CD4-positive, alpha-beta T cell treated with Interleukin-4 for 1 hour (primary cell): ENCODE results near the gene CYB561.

Experiments used
- DNase-seq, 2 donors: peaks; one replicate each; pipeline ENCODE4 v3.0.0-alpha.2; 2020 to 2022

The CYB561 gene

GRCh38 chr17:63447471-63448009, 1.4 kb upstream of the CYB561 start:
- no peak for DNase-seq

DNA sequence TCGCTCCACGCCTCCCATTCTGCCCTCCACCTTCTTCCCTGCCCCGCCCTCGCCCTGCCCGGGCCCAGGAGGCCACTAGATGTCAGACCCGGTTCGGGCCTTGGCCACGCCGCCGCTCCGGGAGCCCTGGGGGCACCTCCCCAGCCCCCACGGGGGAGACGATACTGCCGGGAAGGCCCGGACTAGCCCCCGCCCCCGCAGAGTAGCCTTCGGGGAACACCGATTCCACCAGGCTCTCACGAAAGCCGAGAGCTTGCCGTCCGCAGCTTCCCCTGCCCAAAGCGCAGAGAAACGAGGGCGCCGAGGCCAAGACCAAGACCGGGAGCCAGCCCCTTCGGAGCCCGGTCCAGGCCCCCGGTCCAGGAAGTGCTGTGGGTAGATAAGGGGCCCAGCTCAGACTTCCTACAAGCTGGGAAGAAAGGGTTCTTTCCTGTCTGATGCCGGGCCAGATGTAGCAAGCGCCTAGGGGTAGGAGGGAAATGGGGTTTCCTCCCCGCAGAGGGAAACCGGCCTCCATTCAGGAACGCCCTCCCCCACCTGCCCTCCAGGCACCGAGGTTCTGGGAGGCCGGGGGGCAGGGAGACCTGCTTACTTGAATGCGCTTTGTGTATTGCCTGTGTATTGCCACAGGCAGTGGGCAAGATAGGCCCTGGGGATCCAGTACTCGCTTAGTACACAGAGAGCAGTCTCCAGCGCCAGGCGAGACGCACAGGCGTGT, 806 bp upstream of the CYB561 start:
- DNase-seq, result peak; percentile 31 to 56

- DNase-seq, result peak; percentile 80 to 85
Measured at GRCh38 chr17:63445571-63445953, 544 bp downstream of the CYB561 start.

DNA sequence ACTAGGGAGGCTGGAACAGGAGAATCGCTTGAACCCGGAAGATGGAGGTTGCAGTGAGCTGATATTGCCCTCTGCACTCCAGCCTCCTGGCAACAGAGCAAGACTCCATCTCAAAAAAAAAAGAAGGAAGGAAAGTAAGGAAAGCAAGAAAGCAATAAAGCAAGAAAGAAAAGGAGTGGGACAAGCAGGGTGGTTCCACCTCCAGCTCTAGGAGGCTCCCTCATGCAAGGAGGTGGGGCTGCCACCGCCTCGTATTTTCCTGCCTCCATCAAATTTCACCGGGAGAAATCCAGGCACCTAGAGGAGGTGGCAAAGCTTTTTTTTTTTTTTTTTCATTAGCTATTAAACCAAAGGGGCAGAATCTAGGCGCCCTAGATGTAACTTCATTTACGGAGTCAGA, 1.0 kb downstream of the CYB561 start:
- no peak for DNase-seq

DNA sequence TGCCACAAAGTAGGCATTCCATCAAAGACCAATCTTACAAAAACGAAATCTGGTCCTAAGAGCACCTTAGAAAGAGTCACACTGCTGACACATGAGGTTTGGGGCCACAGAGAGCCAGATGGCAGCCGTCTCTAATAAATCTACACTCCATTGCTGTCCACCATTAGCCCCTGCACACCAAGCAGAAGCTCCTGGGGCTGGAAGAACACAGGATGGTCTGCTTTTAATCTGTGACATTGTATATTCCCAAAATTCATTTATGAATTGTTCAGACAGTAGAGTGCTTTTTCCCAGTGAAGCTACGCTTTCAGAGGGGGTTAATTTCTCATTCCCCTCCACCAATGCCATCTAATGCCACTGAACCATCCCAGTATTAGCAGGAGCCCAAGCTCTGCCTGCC, 1.6 kb downstream of the CYB561 start:
- DNase-seq, result no peak

DNA sequence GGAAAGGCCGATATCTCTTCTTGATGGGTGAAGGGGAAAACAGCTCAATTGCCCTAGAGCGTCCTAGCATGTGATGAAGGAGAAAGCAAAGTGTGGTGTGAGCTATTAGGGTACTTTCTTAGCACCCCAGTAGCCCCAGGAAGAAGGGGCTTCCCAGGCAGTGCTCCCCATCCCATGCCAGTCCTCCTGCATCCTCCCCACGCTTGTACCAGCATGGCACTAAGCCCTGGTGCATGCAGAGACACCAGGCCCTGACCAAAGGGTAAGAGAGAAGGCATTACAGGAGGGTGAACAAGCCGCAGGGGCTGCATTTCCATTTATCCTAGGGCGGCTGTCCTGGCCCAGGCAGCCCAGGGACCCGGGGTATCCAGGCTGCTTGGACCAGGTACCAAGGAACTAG, 3.1 kb downstream of the CYB561 start:
- DNase-seq, result no peak

- DNase-seq, result no peak
Measured at GRCh38 chr17:63442549-63443035, 3.5 kb downstream of the CYB561 start.

GRCh38 chr17:63442074-63442473, 4.0 kb downstream of the CYB561 start:
- no peak for DNase-seq

- no peak for DNase-seq
Measured at GRCh38 chr17:63441654-63442053, 4.5 kb downstream of the CYB561 start.

DNA sequence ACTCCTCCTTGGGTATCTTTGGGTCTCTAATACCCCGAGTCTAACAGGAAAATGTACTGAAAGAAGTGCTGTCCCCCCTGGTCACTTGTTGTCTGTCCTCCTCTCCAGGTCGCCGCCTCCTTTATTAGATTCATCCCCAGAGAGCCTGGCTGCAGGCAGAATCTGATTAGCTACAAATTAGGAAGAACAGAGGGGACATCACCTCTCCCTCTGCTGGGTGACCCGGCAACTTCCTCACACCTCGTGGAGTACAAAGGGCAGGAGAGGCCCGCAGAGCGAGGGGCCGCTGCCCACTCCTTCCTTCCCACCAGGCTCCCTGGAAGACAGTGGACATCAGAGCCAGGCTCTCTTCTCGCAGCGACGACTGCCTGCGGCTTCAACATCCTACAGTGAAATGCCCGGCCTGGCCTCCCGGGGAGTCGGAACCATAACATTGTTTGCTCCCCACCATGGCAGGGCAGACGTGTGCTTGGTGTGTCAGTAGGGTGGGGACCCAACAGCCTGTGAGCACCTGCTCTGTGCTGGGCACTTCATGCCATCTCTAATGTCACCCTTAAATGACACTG, 5.3 kb downstream of the CYB561 start:
- no peak for DNase-seq

- DNase-seq, result peak in 1 of 2 donors; percentile 49
Measured at GRCh38 chr17:63440127-63440769, 5.9 kb downstream of the CYB561 start.

DNA sequence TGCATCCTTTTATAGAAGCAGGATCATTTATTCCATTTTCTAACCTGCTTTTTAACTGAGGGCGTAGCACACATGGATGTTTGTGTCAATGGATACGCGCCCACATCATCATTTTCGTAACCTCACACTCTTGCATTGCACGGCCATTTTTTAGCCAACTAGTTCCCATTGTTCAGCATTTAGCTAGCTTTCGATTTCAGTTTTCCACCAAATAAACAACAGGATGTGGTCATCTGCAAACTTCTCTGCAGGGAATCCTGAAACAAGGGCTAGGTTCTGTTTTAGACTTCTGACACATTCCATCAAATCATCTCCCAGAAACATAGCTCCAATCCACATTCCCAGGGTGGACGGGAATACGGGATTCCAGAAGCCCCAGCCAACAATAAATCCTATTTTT, 6.4 kb downstream of the CYB561 start:
- DNase-seq, result peak; percentile 24 to 67

DNA sequence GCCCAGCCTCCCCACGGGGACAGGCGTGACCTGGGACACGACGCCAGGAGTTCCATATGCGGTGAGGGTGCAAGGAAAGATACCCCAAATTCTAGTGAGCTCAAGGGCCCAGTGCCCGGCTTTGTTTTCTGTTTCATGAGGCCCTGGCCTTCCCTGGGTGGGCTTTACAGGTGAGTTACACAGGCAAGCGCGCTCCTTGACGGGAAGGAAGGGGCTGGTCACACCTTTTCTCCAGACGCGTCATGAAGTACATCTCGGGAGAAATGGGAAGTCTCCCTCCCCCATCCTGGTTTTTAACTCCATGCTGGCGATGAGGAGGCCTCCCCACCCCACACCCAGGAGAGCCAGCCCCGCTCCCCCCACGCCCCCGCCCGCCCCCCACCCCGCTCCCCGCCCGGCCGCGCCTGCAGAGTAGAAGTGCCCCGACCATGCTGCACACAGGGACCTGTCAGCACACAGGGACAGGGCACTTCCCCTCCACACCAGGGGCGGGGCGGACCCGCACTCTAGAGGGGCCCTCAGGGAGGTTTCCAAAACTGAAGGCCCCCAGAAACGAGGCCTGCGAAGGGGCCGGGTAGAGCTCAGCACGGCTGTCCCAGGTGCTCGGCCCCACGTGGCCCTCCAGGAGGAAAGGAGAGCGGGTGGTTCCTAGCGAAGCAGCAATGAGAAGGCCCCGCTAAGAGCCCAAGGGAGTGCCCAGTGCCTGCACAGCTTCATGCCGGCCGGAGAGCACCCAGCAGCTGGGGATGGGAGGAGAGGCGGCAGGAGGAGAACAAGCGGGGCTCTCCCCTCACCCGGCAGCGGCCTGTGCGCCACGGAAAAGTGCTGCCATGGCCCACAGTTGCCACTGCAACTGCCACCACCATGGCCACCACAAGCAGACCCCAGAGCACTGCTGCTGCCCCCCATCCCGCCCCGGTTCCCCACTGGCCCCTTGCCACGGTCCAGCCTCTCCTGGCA, 7.7 kb downstream of the CYB561 start:
- DNase-seq, result no peak

- no peak for DNase-seq
Measured at GRCh38 chr17:63437287-63438091, 8.6 kb downstream of the CYB561 start.

GRCh38 chr17:63436523-63437110, 9.5 kb downstream of the CYB561 start:
- DNase-seq, result no peak

DNA sequence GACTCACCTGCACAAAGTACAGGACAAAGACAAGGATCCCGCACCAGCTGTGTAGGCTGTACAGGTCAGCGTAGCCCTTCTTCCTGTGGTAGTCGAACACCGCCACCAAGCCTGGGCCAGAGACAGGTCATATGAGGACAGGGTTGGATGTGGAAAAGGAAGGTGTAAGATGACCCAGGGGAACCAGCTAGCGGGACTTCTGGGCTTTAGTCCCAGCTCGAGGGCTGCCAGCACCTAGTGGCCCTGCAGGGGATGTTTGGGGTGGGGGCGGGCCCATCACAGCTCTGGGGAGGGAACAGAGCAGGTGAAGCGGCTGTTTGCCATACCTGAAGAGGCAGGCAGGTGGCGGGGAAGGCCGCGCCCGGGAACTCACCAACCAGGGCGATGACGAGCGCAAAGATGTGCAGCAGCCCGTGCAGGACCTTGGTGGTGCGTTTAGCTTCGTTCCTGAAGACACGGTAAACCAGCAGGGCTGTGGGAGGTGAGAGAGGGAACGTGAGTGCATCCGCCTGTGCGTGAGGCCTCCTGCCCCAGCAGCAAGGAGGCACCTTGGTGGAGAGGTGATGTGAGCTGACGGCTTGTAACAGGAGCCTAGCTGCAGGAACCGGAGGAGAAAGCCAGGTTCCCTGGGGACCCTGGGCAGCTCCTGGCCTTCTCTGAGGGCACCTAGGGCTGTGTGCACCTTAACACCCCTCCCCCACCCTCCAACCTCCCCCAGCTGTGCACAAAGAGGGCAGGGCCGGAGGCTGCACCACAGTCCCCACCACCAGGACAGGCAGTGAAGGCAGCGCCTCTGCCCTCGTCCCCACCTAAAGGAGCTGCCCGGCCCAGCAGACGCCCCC, 10.2 kb downstream of the CYB561 start:
- DNase-seq, result no peak

- peak; percentile 58 to 69 for DNase-seq
Measured at GRCh38 chr17:63434951-63435571, 11.0 kb downstream of the CYB561 start.

GRCh38 chr17:63433746-63434591, 12.1 kb downstream of the CYB561 start:
- DNase-seq, result no peak
